A673 (cell line): Measurements from ENCODE around the gene FSCN2.

Experiments used
- CTCF ChIP-seq: fragments of 300-800, 200-600 bp; sonication (generic); conservative IDR thresholded peaks from 2 replicates; pipeline ENCODE4 v1.5.1; 2017; ENCODE audit warnings: low read depth, mild to moderate bottlenecking, antibody characterized with exemption, low read length, moderate library complexity, mixed read lengths
- EZH2 ChIP-seq: fragments of 200-600 bp; sonication (generic); IDR thresholded peaks from 2 replicates; pipeline ENCODE4 v1.6.1; 2017; ENCODE audit warnings: borderline replicate concordance, low read depth, mild to moderate bottlenecking, mixed read lengths, antibody characterized with exemption, low read length; ENCODE audit not compliant: poor library complexity, severe bottlenecking

DNA sequence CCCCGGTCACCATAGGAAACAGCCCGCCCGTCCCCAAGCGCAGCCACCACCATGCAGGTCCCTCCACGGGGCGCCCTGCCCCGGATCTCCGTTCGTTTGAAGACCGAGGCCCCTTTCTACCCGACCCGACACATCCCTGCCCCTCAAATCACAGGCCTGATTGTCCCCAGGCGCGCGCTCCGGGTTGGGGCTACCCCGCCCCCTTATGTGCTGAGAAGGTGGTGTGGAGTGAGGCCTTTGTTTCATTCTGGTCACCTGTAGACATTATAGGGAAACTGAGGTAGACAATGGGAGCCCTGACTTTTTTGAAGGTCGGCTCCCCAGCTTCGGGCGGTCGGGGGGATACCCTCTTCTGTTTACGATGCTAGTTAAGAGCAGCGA is 14.8 kb upstream of the FSCN2 start:
- TF ChIP-seq EZH2, result no peak
- no peak for TF ChIP-seq CTCF
